ACC112 (cell line): Measurements from ENCODE around the gene NUP205.
"Not testable (repeated sequence)": the region's sequence is repeated elsewhere in the genome, so short reads cannot be mapped to it uniquely, and the experiment has no call there.

Experiments
- H2AFZ ChIP-seq: fragments of 200-600 bp; sonication (generic); one replicate; pipeline ENCODE4 v1.6.0; 2017; ENCODE audit warnings: antibody characterized with exemption, low read length; ENCODE audit not compliant: unreplicated experiment
- H3K27ac ChIP-seq: fragments of 200-600 bp; sonication (generic); 2 replicates; pipeline ENCODE4 v1.5.1; 2014; ENCODE audit warnings: low read depth, mild to moderate bottlenecking, antibody characterized with exemption, low read length, moderate library complexity
- H3K27me3 ChIP-seq: fragments of 200-600 bp; sonication (generic); 2 replicates; pipeline ENCODE4 v1.6.1; 2014; ENCODE audit warnings: mild to moderate bottlenecking, antibody characterized with exemption, low read length, moderate library complexity, mixed read lengths; ENCODE audit not compliant: insufficient read depth
- H3K36me3 ChIP-seq: fragments of 200-600 bp; sonication (generic); 2 replicates; pipeline ENCODE4 v1.6.1; 2016; ENCODE audit warnings: mild to moderate bottlenecking, antibody characterized with exemption, low read length, moderate library complexity, mixed read lengths; ENCODE audit not compliant: insufficient read depth
- H3K4me1 ChIP-seq: fragments of 200-600 bp; sonication (generic); one replicate; pipeline ENCODE4 v1.6.1; 2016; ENCODE audit warnings: low read length, mixed read lengths; ENCODE audit not compliant: insufficient read depth, unreplicated experiment, control insufficient read depth
- H3K4me3 ChIP-seq: fragments of 200-600 bp; sonication (generic); 2 replicates; pipeline ENCODE4 v1.5.1; 2014; ENCODE audit warnings: mild to moderate bottlenecking, low read depth, low read length
- H3K79me2 ChIP-seq: fragments of 200-600 bp; sonication (generic); one replicate; pipeline ENCODE4 v1.6.0; 2016; ENCODE audit warnings: low read length; ENCODE audit not compliant: control insufficient read depth, unreplicated experiment, insufficient read depth

The NUP205 gene

DNA sequence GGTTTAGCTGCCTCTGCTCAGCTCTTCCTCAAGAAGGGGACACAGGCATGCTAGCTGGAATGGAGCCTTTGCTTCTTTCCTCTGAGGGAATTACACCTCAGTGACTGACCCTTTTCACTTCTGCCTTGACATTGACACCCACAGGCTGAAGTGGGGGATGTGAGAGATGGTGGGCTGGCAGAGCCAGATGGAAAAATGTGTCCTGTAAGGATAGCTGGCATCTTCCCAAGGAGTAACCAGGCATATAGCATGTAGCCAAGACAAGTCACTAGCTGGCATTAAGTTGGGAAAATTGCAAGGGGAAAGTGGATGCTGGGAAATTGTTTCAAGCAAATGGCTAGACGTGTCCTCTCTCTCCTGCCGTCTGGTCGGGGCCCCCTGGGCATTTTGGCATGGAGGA is 124.5 kb downstream of the NUP205 start:
- Histone ChIP-seq H3K4me1 (peaks cover 38% of the 10 kb centered on the region), H3K4me3 (no peak overlapping the region), H3K27me3 (no peaks in the 10 kb centered on the region), H3K36me3 (no peaks in the 10 kb centered on the region), H2AFZ (no peak overlapping the region), H3K79me2 (peaks cover 6% of the 10 kb centered on the region), H3K27ac (no peak overlapping the region)

DNA sequence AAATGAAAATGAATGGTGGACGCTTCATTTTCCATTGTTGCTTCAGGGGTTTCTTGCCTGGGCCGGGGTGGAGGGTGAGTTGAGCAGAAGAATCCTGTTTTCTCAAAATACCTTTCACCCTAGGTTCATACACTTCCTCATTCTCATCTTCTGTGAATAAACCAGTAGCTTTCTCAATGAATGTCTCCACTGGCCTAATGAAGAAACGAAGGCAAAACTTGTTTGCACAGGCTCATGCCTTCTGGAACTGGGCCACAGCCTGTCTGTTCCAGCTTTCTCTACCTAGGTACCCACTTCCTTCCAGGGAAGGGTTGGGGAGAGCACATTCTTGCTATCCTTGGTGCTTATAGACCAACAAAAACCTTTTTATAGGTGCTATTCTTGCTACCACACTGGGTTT is 125.9 kb downstream of the NUP205 start:
- Histone ChIP-seq H3K4me3 (no peak overlapping the region), H3K27me3 (no peaks in the 10 kb centered on the region), H3K27ac (no peak overlapping the region), H3K79me2 (no peaks in the 10 kb centered on the region), H3K36me3 (no peaks in the 10 kb centered on the region), H2AFZ (no peak overlapping the region), H3K4me1 (peaks cover 30% of the 10 kb centered on the region)

DNA sequence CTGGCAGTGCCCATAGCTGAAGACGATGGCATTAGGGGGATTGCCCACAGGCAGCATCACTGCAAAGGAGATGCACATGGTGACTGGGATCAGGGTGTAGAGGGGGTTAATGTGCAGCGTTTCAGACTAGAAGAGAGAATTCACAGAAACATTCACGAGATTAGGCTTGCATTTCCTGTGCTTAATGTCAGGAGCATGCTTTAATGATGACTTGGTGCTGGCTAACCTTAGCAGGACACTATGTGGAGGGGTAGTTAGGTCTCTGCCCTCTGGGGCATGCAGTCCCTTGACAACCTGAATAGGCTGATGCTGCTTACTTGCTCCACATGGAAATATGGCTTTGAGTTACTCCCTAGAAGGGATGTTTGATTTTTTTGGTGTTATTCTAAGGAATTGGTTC is 126.4 kb downstream of the NUP205 start:
- Histone ChIP-seq H2AFZ (no peak overlapping the region), H3K79me2 (no peaks in the 10 kb centered on the region), H3K4me3 (no peak overlapping the region), H3K36me3 (no peaks in the 10 kb centered on the region), H3K27me3 (no peaks in the 10 kb centered on the region), H3K27ac (no peak overlapping the region), H3K4me1 (peaks cover 25% of the 10 kb centered on the region)

DNA sequence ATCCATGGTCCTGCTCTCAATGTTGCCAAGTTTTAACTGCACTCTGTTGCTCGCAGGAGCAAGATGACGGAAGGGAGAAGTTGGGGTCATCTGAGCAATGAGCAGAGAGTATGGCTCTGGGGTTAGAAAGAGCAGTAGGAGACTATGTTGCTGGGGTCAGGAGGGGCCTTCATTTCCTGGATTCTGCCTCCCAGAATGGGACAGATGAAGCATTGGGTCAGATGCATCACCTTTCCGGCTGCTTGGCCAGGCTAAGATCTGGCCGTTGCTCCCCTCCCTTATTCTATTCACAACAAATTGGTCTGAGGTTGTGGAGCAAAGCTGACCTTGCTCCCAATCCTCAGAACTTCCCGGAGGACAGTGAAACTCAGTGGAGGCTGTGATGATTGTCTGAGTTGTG is 127.0 kb downstream of the NUP205 start:
- H2AFZ ChIP-seq = no peak overlapping the region
- no peaks in the 10 kb centered on the region for H3K36me3 ChIP-seq
- peaks cover 24% of the 10 kb centered on the region for H3K4me1 ChIP-seq
- no peak overlapping the region for H3K27ac ChIP-seq
- no peaks in the 10 kb centered on the region for H3K79me2 ChIP-seq
- H3K4me3 ChIP-seq = no peak overlapping the region
- H3K27me3 ChIP-seq = no peaks in the 10 kb centered on the region

DNA sequence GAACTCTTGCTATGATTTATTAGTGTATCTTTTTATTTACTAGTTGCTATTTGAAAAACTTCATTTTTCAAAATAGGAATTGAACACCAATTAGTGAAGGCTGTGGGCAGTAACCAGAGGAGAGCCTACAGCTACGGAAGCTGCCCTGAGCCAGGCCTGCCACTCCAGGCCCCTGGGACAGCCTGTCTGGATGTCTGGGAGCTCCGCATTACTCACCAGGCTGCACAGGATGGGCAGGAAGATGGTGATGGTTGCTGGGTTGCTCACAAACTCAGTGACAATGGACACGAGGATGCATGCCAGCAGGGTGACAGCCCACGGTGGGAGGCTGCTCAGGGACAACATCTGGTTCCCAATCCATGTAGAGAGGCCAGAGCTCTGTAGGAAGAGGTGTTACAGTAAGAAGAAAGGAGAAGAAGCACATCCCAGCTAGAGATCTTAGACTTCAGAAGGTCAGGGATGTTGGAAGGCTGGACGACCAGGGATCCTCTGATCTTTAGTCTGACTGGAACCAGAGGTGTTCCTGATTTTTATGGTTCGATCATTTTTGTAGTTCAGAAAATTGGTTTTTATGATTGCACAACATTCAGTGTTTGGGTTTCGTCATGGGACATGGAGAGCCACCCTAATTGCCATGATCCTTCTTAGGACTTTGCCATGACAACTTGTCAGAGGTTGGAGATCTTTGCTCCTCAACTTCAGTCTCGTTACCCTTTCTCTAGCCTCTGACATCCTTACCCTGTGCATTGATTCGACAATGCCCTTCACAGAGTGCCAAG is 127.8 kb downstream of the NUP205 start:
- H2AFZ ChIP-seq = no peak overlapping the region
- no peaks in the 10 kb centered on the region for H3K27me3 ChIP-seq
- H3K4me1 ChIP-seq = peaks cover 24% of the 10 kb centered on the region
- H3K79me2 ChIP-seq = no peaks in the 10 kb centered on the region
- H3K27ac ChIP-seq = no peak overlapping the region
- no peaks in the 10 kb centered on the region for H3K36me3 ChIP-seq
- H3K4me3 ChIP-seq = no peak overlapping the region

DNA sequence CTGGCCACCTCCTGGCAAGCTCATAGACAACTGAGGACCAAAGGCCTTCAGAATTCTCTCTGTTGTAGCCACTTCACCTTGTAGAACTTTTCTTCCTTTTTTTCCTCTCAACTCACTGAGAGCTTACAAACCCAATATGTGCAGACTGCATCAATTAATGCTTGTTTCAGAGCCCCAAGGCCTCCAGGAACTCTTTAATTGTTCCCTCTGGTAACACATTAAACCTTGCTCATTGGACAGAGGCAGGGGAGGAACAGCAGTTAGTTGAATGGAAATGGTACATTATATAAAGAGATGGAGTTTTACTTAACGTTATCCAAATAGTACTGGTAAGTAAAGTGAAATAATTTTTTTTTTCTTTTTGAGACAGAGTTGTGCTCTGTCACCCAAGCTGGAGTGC is 129.7 kb downstream of the NUP205 start:
- H2AFZ ChIP-seq = no peak overlapping the region
- H3K27me3 ChIP-seq = no peaks in the 10 kb centered on the region
- no peaks in the 10 kb centered on the region for H3K36me3 ChIP-seq
- no peak overlapping the region for H3K4me3 ChIP-seq
- no peak overlapping the region for H3K27ac ChIP-seq
- H3K79me2 ChIP-seq = no peaks in the 10 kb centered on the region
- peaks cover 24% of the 10 kb centered on the region for H3K4me1 ChIP-seq

DNA sequence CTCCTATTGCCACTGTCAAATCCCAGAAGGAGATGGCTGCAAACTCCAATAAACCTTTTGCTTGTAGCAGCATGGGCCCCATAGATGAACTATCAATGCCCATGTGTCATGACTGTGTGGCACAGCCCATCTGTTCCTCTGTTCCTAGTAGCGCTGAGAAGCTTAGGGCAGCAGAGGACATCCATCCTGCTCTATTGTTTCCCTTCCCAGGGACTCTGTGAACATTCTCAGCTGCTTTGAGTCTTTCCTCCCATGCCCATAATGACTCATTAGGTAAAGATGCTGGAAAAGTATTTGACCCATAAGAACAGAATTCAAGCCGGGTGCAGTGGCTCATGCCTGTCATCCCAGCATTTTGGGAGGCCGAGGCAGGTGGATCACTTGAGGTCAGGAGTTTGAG is 132.8 kb downstream of the NUP205 start:
- Histone ChIP-seq H3K4me1 (peaks cover under 1% of the 10 kb centered on the region), H3K27me3 (no peaks in the 10 kb centered on the region), H3K4me3 (no peak overlapping the region), H3K27ac (no peak overlapping the region), H2AFZ (no peak overlapping the region), H3K79me2 (no peaks in the 10 kb centered on the region), H3K36me3 (no peaks in the 10 kb centered on the region)

DNA sequence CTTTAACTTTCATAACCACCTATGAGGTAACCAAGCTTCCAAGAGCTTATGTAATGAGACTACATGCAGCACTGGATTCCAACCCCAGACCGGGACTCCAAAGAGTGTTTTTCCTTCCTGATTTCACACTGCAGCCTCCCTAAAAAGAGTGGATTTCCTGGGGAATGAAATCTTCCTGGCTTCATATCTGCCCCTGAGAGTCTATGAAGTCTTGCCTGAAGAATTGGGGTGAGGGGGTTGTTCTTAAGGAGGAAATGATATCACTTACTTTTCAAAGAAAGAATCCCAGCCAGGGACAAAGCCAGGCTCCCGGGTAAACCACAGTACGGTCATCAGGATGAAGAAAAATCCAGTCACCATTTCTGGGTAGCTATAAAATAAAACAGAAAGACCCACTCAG is 134.3 kb downstream of the NUP205 start:
- Histone ChIP-seq H3K36me3 (no peaks in the 10 kb centered on the region), H3K4me3 (no peak overlapping the region), H3K79me2 (no peaks in the 10 kb centered on the region), H3K27me3 (no peaks in the 10 kb centered on the region), H3K27ac (no peak overlapping the region), H3K4me1 (no peaks in the 10 kb centered on the region), H2AFZ (no peak overlapping the region)

DNA sequence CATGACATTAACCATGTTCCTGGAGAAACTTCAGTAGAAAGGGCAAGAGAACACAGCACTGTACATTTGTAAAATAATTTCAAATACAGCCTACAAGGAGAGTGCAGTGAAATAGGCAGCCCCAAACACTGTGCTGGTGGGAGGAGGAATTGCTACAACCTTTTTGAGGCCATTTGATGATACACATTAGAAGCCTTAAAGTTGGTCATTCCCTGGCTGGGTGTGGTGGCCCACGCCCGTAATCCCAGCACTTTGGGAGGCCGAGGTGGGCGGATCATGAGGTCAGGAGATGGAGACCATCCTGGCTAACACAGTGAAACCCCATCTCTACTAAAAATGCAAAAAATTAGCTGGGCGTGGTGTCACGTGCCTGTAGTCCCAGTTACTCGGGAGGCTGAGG is 134.9 kb downstream of the NUP205 start:
- not testable (repeated sequence) for H3K27ac ChIP-seq, H3K4me1 ChIP-seq, H3K27me3 ChIP-seq, H2AFZ ChIP-seq, H3K36me3 ChIP-seq, H3K4me3 ChIP-seq, H3K79me2 ChIP-seq

DNA sequence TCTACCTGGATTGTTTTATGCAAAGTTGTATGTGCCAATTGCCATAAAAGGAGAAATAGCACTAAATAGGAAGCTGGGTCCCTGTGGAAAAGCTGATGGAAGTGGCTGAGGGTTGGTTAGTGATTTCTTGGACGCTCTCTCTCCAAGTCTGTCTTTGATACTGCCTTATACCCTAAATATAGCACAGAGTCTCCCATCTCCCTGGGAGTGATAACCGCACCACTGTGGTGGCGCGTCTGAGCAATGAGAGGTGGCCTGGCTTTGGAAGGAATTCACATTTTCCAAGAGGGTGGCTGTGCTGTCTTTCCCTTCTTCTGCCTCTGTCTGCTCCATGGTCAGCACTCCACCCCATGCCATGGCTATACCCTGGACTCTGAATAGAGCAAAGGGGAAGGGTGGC is 135.8 kb downstream of the NUP205 start:
- Histone ChIP-seq H3K36me3 (no peaks in the 10 kb centered on the region), H2AFZ (no peak overlapping the region), H3K27ac (no peak overlapping the region)

DNA sequence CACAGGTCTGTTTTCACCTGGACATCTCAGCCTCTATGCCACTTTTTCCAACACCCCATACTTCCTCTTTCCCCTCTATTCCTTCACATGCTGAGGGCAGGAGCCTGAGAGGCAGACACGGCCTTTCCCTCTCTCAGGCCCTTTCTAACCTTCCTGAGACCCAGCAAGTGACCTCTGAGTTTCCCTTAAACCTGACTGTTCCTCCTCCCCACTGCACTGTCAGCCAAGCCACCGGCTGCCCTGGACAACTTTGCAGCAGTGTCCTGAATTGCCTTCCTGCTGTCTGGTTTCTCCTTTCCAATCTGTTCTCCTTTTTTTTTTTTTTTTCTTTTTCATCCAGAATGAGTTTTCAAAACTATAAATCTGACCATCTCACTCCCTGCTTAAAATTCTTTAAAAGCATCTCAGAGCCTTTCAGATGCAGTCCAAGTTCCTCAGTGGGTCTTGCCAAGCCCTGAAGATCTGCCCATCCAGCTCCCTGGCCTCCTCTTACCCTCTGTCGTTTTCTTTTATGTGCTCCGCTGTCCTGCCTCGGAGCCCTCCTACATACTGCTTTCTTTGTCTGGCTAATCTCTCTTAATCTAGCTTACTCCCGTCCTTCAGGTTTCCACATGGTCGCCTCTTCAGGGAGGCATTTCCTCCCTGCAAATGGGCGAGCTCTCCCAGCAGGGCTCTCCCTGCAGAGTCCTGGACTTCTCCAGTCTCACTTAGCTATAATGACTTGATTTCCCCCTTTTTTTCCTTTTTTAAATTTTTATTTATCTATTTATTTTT is 139.7 kb downstream of the NUP205 start:
- Histone ChIP-seq H3K79me2 (no peaks in the 10 kb centered on the region), H3K4me3 (no peak overlapping the region), H3K36me3 (no peaks in the 10 kb centered on the region), H3K27ac (no peak overlapping the region), H2AFZ (no peak overlapping the region), H3K27me3 (no peaks in the 10 kb centered on the region), H3K4me1 (no peaks in the 10 kb centered on the region)

More for the DNA sequence above, 135.8 kb downstream of the NUP205 start:
- Histone ChIP-seq H3K4me3 (no peak overlapping the region), H3K79me2 (no peaks in the 10 kb centered on the region), H3K4me1 (no peaks in the 10 kb centered on the region), H3K27me3 (no peaks in the 10 kb centered on the region)
